K562 (cell line): ENCODE measurements around the gene EFNA5. TPM values are rescaled to one million over a fixed set of nuclear protein-coding genes. Genes with fewer than 3 reads are reported as not detected.

ENCODE experiments used
- ATAC-seq: fragments of 200-7000 bp; cut with Tn5 transposase; 3 replicates; pipeline ENCODE4 v1.9.1; 2020; ENCODE audit warnings: moderate library complexity
- BruUV-seq: library from RNA; stranded (reverse); fragments of 400-500 nt; replicated peaks from 2 replicates; lab custom pipeline; 2021; lab: Mats Ljungman, UMichigan
- CTCF ChIA-PET: fragments of 300-600 bp; formaldehyde crosslinking; extraction: SDS; loops from one replicate; lab custom pipeline; 2021; ENCODE audit warnings: low intra/inter-chr PET ratio; lab: Yijun Ruan, JAX
- POLR2A ChIA-PET: fragments of 300-600, 350-650 bp; sonication (Branson Sonifier 250); formaldehyde crosslinking; extraction: SDS; loops from one replicate; lab custom pipeline; 2021; ENCODE audit warnings: antibody characterized with exemption, inconsistent platforms; lab: Yijun Ruan, JAX
- DNase-seq, 4 experiments: peaks; one replicate each; pipeline versions ENCODE4 v3.0.0 to v3.0.0-alpha.2; 2011 to 2018; ENCODE audit warnings: low spot score in 3 of 4, mixed read lengths in 3 of 4; ENCODE audit errors: extremely low read depth in 1 of 4
- FAIRE-seq: peaks from 2 replicates; lab custom pipeline; 2011; peaks lifted over from hg19 to GRCh38; lab: Jason Lieb, UNC
- H2AFZ ChIP-seq: 2 replicates; pipeline ENCODE4 v1.6.0; 2011; ENCODE audit warnings: low read depth, low read length, control low read depth, inconsistent platforms
- H3K27ac ChIP-seq: fragments of 200-600 bp; 3 replicates; pipeline ENCODE4 v1.8.0; 2011; ENCODE audit warnings: low read depth, mild to moderate bottlenecking, control low read depth, inconsistent platforms, low read length, moderate library complexity, mixed read lengths; ENCODE audit errors: extremely low read depth
- H3K27me3 ChIP-seq, 2 experiments: fragments of 300-600 bp in 1 of 2; 2 replicates in 1 of 2; 3 replicates in 1 of 2; pipeline versions ENCODE4 v1.6.0 to v1.8.0; 2011; ENCODE audit warnings: inconsistent platforms in 2 of 2, low read length in 2 of 2, mild to moderate bottlenecking in 1 of 2, mixed read lengths in 1 of 2, moderate library complexity in 1 of 2; ENCODE audit not compliant: control insufficient read depth in 2 of 2, insufficient read depth in 2 of 2
- H3K36me3 ChIP-seq: fragments of 300-600 bp; 3 replicates; pipeline ENCODE4 v1.8.0; 2011; ENCODE audit warnings: mild to moderate bottlenecking, low read length, inconsistent platforms; ENCODE audit not compliant: control insufficient read depth, insufficient read depth
- H3K4me1 ChIP-seq, 2 experiments: fragments of 200-600 bp in 1 of 2; replicated peaks in 1 of 2; 2 replicates in 1 of 2; 3 replicates in 1 of 2; pipeline versions ENCODE4 v1.5.1 to v1.8.0; 2011; ENCODE audit warnings: inconsistent platforms in 2 of 2, low read length in 2 of 2, mild to moderate bottlenecking in 1 of 2, mixed read lengths in 1 of 2, moderate library complexity in 1 of 2; ENCODE audit not compliant: control insufficient read depth in 2 of 2, insufficient read depth in 2 of 2
- H3K4me2 ChIP-seq: 2 replicates; pipeline ENCODE4 v1.6.1; 2011; ENCODE audit warnings: low read length, control low read depth, inconsistent platforms, mixed read lengths; ENCODE audit not compliant: insufficient read depth
- H3K4me3 ChIP-seq: fragments of 200-600 bp; sonication (generic), shearing (Covaris generic); 2 replicates; pipeline ENCODE4 v1.5.1; 2016; ENCODE audit warnings: control low read depth, inconsistent platforms
- H3K79me2 ChIP-seq: fragments of 200-600 bp; 3 replicates; pipeline ENCODE4 v1.8.0; 2011; ENCODE audit warnings: low read length, inconsistent platforms; ENCODE audit not compliant: control insufficient read depth, insufficient read depth
- H3K9ac ChIP-seq, 2 experiments: 2 replicates each; pipeline versions ENCODE4 v1.6.0 to v1.6.1; 2011; ENCODE audit warnings: low read depth in 2 of 2, low read length in 2 of 2, control low read depth in 1 of 2, inconsistent platforms in 1 of 2, mild to moderate bottlenecking in 1 of 2, mixed read lengths in 1 of 2; ENCODE audit not compliant: insufficient read depth in 1 of 2
- H3K9me1 ChIP-seq: one replicate; pipeline ENCODE4 v1.6.0; 2011; ENCODE audit warnings: inconsistent platforms, mild to moderate bottlenecking, low read length, moderate library complexity; ENCODE audit not compliant: control insufficient read depth, insufficient read depth
- H3K9me3 ChIP-seq: replicated peaks from 2 replicates; pipeline ENCODE4 v1.5.1; 2011; ENCODE audit warnings: low read depth, low read length, inconsistent platforms; ENCODE audit not compliant: control insufficient read depth, insufficient read depth
- H4K20me1 ChIP-seq: replicated peaks from 2 replicates; pipeline ENCODE4 v1.6.1; 2011; ENCODE audit warnings: low read length, inconsistent platforms, mixed read lengths; ENCODE audit not compliant: control insufficient read depth, insufficient read depth
- DACH1 ChIP-seq: fragments of 450-650 bp; IDR thresholded peaks from 2 replicates; pipeline ENCODE4 v1.6.1; 2018; ENCODE audit not compliant: partially characterized antibody
- HMG20B ChIP-seq: fragments of 250-450 bp; sonication (Bioruptor Pico); IDR thresholded peaks from 2 replicates; pipeline ENCODE4 v1.5.0; 2021; ENCODE audit warnings: mild to moderate bottlenecking
- L3MBTL2 ChIP-seq: fragments of 450-650 bp; IDR thresholded peaks from 2 replicates; pipeline ENCODE4 v1.6.1; 2016; ENCODE audit warnings: mild to moderate bottlenecking, moderate library complexity
- PTBP1 ChIP-seq: fragments of 200-400 bp; formaldehyde crosslinking; IDR thresholded peaks from 2 replicates; pipeline ENCODE4 v1.6.1; 2017; ENCODE audit warnings: low read depth, low read length
- WGBS: fragments of 100-300 bp; shearing (Covaris generic); methylation state at CpG from one replicate; pipeline ENCODE4 v1.1.6; 2016; ENCODE audit warnings: low coverage, mixed read lengths; ENCODE audit not compliant: insufficient coverage; ENCODE audit errors: missing lambda C conversion rate; 5-methylcytosine and 5-hydroxymethylcytosine counted together
- in situ Hi-C: fragments of 300-500 bp; cut with MboI; formaldehyde crosslinking; loops from 4 replicates; pipeline ENCODE4 v1.15.0; 2018; ENCODE audit warnings: inconsistent platforms, mixed read lengths
- intact Hi-C: fragments of 100-400 bp; cut with micrococcal nuclease; formaldehyde crosslinking; loops from 2 replicates; pipeline ENCODE4 v1.14.2; 2022
- polyA plus RNA-seq, 8 experiments: library from polyadenylated mRNA; depleted of rRNA in 4 of 8; stranded (reverse) in 5 of 8; unstranded in 3 of 8; fragments of >200 nt; fragmentation: Nextera tagmentation in 2 of 8; fragmentation: Illumina TruSeq in 1 of 8; extraction: Ambion mirVana in 2 of 8; extraction: Trizol in 1 of 8; gene quantifications; 2 replicates each; pipeline versions ENCODE4 v1.2.1 to v1.2.3, GENCODE V29; 2011 to 2014; ENCODE audit warnings: inconsistent platforms in 1 of 8, missing spikeins in 1 of 8
- total RNA-seq, 7 experiments: library from RNA; depleted of rRNA in 6 of 7; stranded (reverse); fragments of >200 nt in 6 of 7; fragmentation: Illumina TruSeq in 2 of 7; extraction: Trizol in 2 of 7; gene quantifications; 2 replicates each; pipeline versions ENCODE4 v1.2.1 to v1.2.3, GENCODE V29; 2011 to 2021; ENCODE audit warnings: low replicate concordance in 1 of 7

Gene EFNA5
- total and polyA plus RNA-seq, 9 of the 15 experiments (the other 6 are each of a cell fraction or from before 2014, with no cell fraction given), result 0.20 TPM; not detected in 8

DNA sequence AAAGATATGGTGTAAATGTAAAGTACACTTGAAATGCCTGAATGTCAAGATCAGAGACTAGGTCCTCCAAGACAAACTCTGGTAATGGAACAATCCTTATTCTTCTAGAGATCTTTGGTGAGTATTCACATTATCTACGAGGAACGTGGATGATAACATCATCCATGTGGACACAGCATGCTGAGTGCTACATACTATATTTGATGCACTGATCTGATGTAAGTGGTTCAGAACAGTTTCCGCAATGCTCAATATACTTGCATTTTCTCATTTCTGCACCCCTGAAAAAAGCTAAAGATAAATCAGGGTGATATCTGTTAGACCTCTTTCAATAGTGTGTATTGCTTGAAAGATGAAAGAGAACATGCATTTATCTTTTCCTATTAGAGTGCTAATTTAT, 226.8 kb downstream of the EFNA5 start:
- Histone ChIP-seq H3K9me3 (no peaks in the 10 kb centered on the region), H3K4me2 (no peak overlapping the region), H4K20me1 (no peaks in the 10 kb centered on the region), H3K36me3 (no peaks in the 10 kb centered on the region), H3K4me3 (no peak overlapping the region), H3K9me1 (no peaks in the 10 kb centered on the region), H3K27me3 (no peaks in the 10 kb centered on the region), H3K79me2 (no peaks in the 10 kb centered on the region)
- intact Hi-C loops (no loop called here), in situ Hi-C loops (no loop called here)
- FAIRE-seq (no peak), DNase-seq (no peak)
- CTCF ChIA-PET, result no interaction called here
- WGBS, result 5% methylated on average over 3 of the region's 3 CpGs
- TF ChIP-seq PTBP1, result no peak
- 0 out of 2 replicates have a peak, but pooled peaks have one; percentile 15 for TF ChIP-seq L3MBTL2
- TF ChIP-seq, all 486 proteins: peak for 1
- POLR2A ChIA-PET, result no interaction called here
- ATAC-seq, result no peak
- H2AFZ ChIP-seq, result no peak overlapping the region
- no peak overlapping the region for H3K27ac ChIP-seq
- no TSS peak for BruUV-seq
- no peak overlapping the region for H3K9ac ChIP-seq
- H3K4me1 ChIP-seq, result no peaks in the 10 kb centered on the region

DNA sequence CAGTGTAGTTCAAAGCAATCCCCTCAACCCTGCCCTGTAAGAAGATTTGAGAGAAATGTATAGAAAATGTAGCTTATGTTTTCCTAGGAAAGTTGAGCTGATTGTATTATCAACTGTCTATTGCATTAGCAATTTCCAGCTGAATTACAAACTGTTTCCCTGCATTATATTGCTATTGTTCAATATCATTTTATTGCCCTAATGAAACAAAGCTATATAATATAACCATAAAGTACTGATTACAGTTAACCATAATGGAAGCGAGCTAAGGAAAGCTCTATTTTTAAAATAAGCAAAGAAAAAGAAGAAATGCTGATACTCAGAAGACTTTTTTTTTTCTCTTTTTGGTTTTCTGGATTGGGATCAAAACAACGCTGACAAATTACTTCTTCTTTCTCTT, 228.3 kb downstream of the EFNA5 start:
- Histone ChIP-seq H3K36me3 (no peaks in the 10 kb centered on the region), H3K4me1 (no peaks in the 10 kb centered on the region), H3K27ac (no peak overlapping the region), H3K9ac (no peak overlapping the region), H3K9me3 (no peaks in the 10 kb centered on the region), H3K9me1 (no peaks in the 10 kb centered on the region), H3K4me2 (no peak overlapping the region), H3K79me2 (no peaks in the 10 kb centered on the region), H2AFZ (no peak overlapping the region), H3K4me3 (no peak overlapping the region), H3K27me3 (no peaks in the 10 kb centered on the region), H4K20me1 (no peaks in the 10 kb centered on the region)
- no TSS peak for BruUV-seq
- TF ChIP-seq DACH1, result no peak
- TF ChIP-seq HMG20B, result no peak
- no peak for ATAC-seq
- in situ Hi-C loops, result no loop called here
- WGBS, result 0% methylated on average over 1 of the region's 2 CpGs
- intact Hi-C loops, result no loop called here
- no peak for DNase-seq
- no peak for FAIRE-seq
- ChIA-PET CTCF (no interaction called here), POLR2A (no interaction called here)
